Measurements from ENCODE around the gene CRELD2.

Gene CRELD2

GRCh38 chr22:49884503-49885260 lies 33.8 kb upstream of the CRELD2 start:
- no peak overlapping the region for H3K4me2 ChIP-seq (ENCODE audit: low read length)
- no peak overlapping the region for H3K27ac ChIP-seq (ENCODE audit: low read depth, low read length, poor library complexity, severe bottlenecking)
- no peak overlapping the region for H3K4me3 ChIP-seq (ENCODE audit: low read depth, low read length, poor library complexity, severe bottlenecking)
- H3K9me2 ChIP-seq (ENCODE audit: low read depth, low read length) = no peaks in the 10 kb centered on the region
- TF ChIP-seq EZH2 (IDR thresholded peaks at IDR 0.05; ENCODE audit: borderline replicate concordance, low read length) = no peak
- no peak for TF ChIP-seq CTCF (IDR thresholded peaks at IDR 0.05; ENCODE audit: low read length)
- no peaks in the 10 kb centered on the region for H3K27me3 ChIP-seq (ENCODE audit: insufficient read depth, low read length)
- no peak overlapping the region for H2AFZ ChIP-seq (ENCODE audit: low read length)
- H3K79me2 ChIP-seq (ENCODE audit: insufficient read depth, low read length) = peaks cover 17% of the 10 kb centered on the region
- H3K9me3 ChIP-seq (ENCODE audit: low read length) = peaks cover 7% of the 10 kb centered on the region; the same call in 1 of the 2 replicates
- peaks cover 82% of the 10 kb centered on the region for H3K36me3 ChIP-seq (ENCODE audit: insufficient read depth, low read length)
- no peak overlapping the region for H3K9ac ChIP-seq (ENCODE audit: low read length)
- H4K20me1 ChIP-seq (ENCODE audit: insufficient read depth, low read length) = no peaks in the 10 kb centered on the region
- H3F3A ChIP-seq (ENCODE audit: insufficient read depth, low read length) = no peaks in the 10 kb centered on the region
- H3K4me1 ChIP-seq (ENCODE audit: insufficient read depth, low read length, severe bottlenecking) = peaks cover 9% of the 10 kb centered on the region

- H3K4me3 ChIP-seq (ENCODE audit: low read depth, low read length, poor library complexity, severe bottlenecking) = no peak overlapping the region
- peaks cover 7% of the 10 kb centered on the region; the same call in 1 of the 2 replicates for H3K9me3 ChIP-seq (ENCODE audit: low read length)
- peaks cover 4% of the 10 kb centered on the region for H3K4me1 ChIP-seq (ENCODE audit: insufficient read depth, low read length, severe bottlenecking)
- TF ChIP-seq EZH2 (IDR thresholded peaks at IDR 0.05; ENCODE audit: borderline replicate concordance, low read length) (no peak), CTCF (IDR thresholded peaks at IDR 0.05; ENCODE audit: low read length) (no peak)
- peaks cover 88% of the 10 kb centered on the region for H3K36me3 ChIP-seq (ENCODE audit: insufficient read depth, low read length)
- no peaks in the 10 kb centered on the region for H3K27me3 ChIP-seq (ENCODE audit: insufficient read depth, low read length)
- no peaks in the 10 kb centered on the region for H3F3A ChIP-seq (ENCODE audit: insufficient read depth, low read length)
- H4K20me1 ChIP-seq (ENCODE audit: insufficient read depth, low read length) = no peaks in the 10 kb centered on the region
- H3K9me2 ChIP-seq (ENCODE audit: low read depth, low read length) = no peaks in the 10 kb centered on the region
- H3K79me2 ChIP-seq (ENCODE audit: insufficient read depth, low read length) = peaks cover 17% of the 10 kb centered on the region
- H3K9ac ChIP-seq (ENCODE audit: low read length) = no peak overlapping the region
- no peak overlapping the region for H3K27ac ChIP-seq (ENCODE audit: low read depth, low read length, poor library complexity, severe bottlenecking)
- no peak overlapping the region for H3K4me2 ChIP-seq (ENCODE audit: low read length)
- H2AFZ ChIP-seq (ENCODE audit: low read length) = no peak overlapping the region
These were observed 33.2 kb upstream of the CRELD2 start for GRCh38 chr22:49885281-49885680.

DNA sequence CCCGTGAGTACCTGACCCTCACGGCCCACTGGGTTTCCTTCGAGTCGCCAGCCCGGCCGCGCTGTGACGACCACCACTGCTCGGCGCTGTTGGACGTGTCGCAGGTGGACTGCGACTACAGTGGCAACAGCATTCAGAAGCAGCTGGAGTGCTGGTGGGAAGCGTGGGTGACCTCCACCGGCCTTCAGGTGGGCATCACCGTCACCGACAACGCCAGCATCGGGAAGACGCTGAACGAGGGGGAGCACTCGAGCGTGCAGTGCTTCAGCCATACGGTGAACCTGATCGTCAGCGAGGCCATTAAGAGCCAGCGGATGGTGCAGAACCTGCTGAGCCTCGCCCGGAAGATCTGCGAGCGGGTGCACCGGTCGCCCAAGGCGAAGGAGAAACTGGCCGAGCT lies 32.6 kb upstream of the CRELD2 start:
- H3K27ac ChIP-seq (ENCODE audit: low read depth, low read length, poor library complexity, severe bottlenecking) = no peak overlapping the region
- H3K4me2 ChIP-seq (ENCODE audit: low read length) = no peak overlapping the region
- peaks cover 7% of the 10 kb centered on the region; the same call in 1 of the 2 replicates for H3K9me3 ChIP-seq (ENCODE audit: low read length)
- no peak for TF ChIP-seq CTCF (IDR thresholded peaks at IDR 0.05; ENCODE audit: low read length)
- H3K79me2 ChIP-seq (ENCODE audit: insufficient read depth, low read length) = peaks cover 12% of the 10 kb centered on the region
- H3F3A ChIP-seq (ENCODE audit: insufficient read depth, low read length) = no peaks in the 10 kb centered on the region
- no peaks in the 10 kb centered on the region for H4K20me1 ChIP-seq (ENCODE audit: insufficient read depth, low read length)
- no peaks in the 10 kb centered on the region for H3K9me2 ChIP-seq (ENCODE audit: low read depth, low read length)
- H3K27me3 ChIP-seq (ENCODE audit: insufficient read depth, low read length) = no peaks in the 10 kb centered on the region
- no peaks in the 10 kb centered on the region for H3K4me1 ChIP-seq (ENCODE audit: insufficient read depth, low read length, severe bottlenecking)
- H3K36me3 ChIP-seq (ENCODE audit: insufficient read depth, low read length) = peaks cover 94% of the 10 kb centered on the region
- H2AFZ ChIP-seq (ENCODE audit: low read length) = no peak overlapping the region
- no peak overlapping the region for H3K9ac ChIP-seq (ENCODE audit: low read length)
- no peak overlapping the region for H3K4me3 ChIP-seq (ENCODE audit: low read depth, low read length, poor library complexity, severe bottlenecking)

Data from OCI-LY1 (cell line).